Loucy (cell line): ENCODE results near the gene MAP3K5.

Experiments
- H2AFZ ChIP-seq: fragments of 200-600 bp; sonication (generic); 2 replicates; pipeline ENCODE4 v1.6.0; 2016; ENCODE audit warnings: antibody characterized with exemption, mild to moderate bottlenecking, low read length, moderate library complexity
- H3F3A ChIP-seq: fragments of 200-600 bp; 2 replicates; pipeline ENCODE4 v1.6.0; 2016; ENCODE audit warnings: antibody characterized with exemption, low read depth, mild to moderate bottlenecking
- H3K27me3 ChIP-seq: fragments of 200-600 bp; sonication (generic); 2 replicates; pipeline ENCODE4 v1.6.1; 2014; ENCODE audit warnings: low read length, mild to moderate bottlenecking; ENCODE audit not compliant: insufficient read depth, poor library complexity, severe bottlenecking
- H3K36me3 ChIP-seq: fragments of 200-600 bp; sonication (generic); 2 replicates; pipeline ENCODE4 v1.6.1; 2016; ENCODE audit warnings: low read length; ENCODE audit not compliant: insufficient read depth
- H3K4me1 ChIP-seq: fragments of 200-600 bp; sonication (generic); 2 replicates; pipeline ENCODE4 v1.5.1; 2014; ENCODE audit warnings: low read length, mild to moderate bottlenecking; ENCODE audit not compliant: insufficient read depth, poor library complexity, severe bottlenecking
- H3K4me2 ChIP-seq: fragments of 200-600 bp; sonication (generic); 2 replicates; pipeline ENCODE4 v1.6.0; 2014; ENCODE audit warnings: antibody characterized with exemption, low read length, low read depth, mild to moderate bottlenecking; ENCODE audit not compliant: poor library complexity, severe bottlenecking
- H3K4me3 ChIP-seq: fragments of 200-600 bp; sonication (generic); 2 replicates; pipeline ENCODE4 v1.5.1; 2014; ENCODE audit warnings: low read length, mild to moderate bottlenecking, mixed read lengths; ENCODE audit not compliant: poor library complexity, severe bottlenecking
- H3K79me2 ChIP-seq: fragments of 200-600 bp; sonication (generic); 2 replicates; pipeline ENCODE4 v1.6.1; 2014; ENCODE audit warnings: low read length; ENCODE audit not compliant: insufficient read depth
- H3K9ac ChIP-seq: fragments of 200-600 bp; sonication (generic); 2 replicates; pipeline ENCODE4 v1.6.0; 2014; ENCODE audit warnings: mild to moderate bottlenecking, low read depth, low read length, moderate library complexity; ENCODE audit not compliant: poor library complexity, severe bottlenecking
- H3K9me2 ChIP-seq: fragments of 200-600 bp; sonication (generic); replicated peaks from 2 replicates; pipeline ENCODE4 v1.6.1; 2016; ENCODE audit warnings: low read depth, low read length, mixed read lengths
- H3K9me3 ChIP-seq: fragments of 200-600 bp; sonication (generic); 2 replicates; pipeline ENCODE4 v1.6.1; 2014; ENCODE audit warnings: mild to moderate bottlenecking, antibody characterized with exemption, low read length, low read depth; ENCODE audit not compliant: insufficient read depth
- H4K20me1 ChIP-seq: fragments of 200-600 bp; sonication (generic); 2 replicates; pipeline ENCODE4 v1.6.0; 2014; ENCODE audit warnings: antibody characterized with exemption, low read length, mild to moderate bottlenecking; ENCODE audit not compliant: insufficient read depth, poor library complexity, severe bottlenecking
- EZH2phosphoT487 ChIP-seq: fragments of 200-600 bp; IDR thresholded peaks from 2 replicates; pipeline ENCODE4 v1.6.1; 2018; ENCODE audit warnings: antibody characterized with exemption, mild to moderate bottlenecking, moderate library complexity, borderline replicate concordance
- TF ChIP-seq, protein P1 (sequence below): fragments of 200-600 bp; sonication (generic); conservative IDR thresholded peaks from 2 replicates; pipeline ENCODE4 v1.5.1; 2014; ENCODE audit warnings: mild to moderate bottlenecking, antibody characterized with exemption, low read length

MAP3K5 gene

DNA sequence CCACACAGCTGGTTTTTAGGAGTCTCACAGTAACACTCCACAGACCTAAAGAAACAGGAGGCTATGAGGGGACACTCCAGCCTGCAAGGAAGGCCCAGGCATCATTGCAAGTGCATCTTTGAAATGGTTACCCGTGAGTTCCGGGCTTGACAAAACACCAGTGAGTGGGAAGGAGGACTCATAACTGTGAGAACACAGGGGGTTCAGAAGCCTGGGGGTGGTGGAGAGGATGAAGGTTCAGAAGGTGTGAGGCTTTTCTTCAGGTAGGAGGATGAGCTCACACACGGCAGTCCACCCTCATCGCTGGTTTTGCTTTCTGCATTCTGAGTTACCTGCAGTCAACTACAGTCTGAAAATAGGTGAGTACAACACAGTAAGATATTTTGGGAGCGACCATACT lies 282.0 kb downstream of the MAP3K5 start:
- Histone ChIP-seq H4K20me1 (no peaks in the 10 kb centered on the region), H3K9ac (no peak overlapping the region), H2AFZ (no peak overlapping the region), H3K27me3 (no peaks in the 10 kb centered on the region), H3F3A (no peaks in the 10 kb centered on the region), H3K9me2 (no peaks in the 10 kb centered on the region), H3K4me1 (no peaks in the 10 kb centered on the region), H3K4me2 (no peak overlapping the region), H3K4me3 (no peak overlapping the region), H3K36me3 (no peaks in the 10 kb centered on the region), H3K9me3 (no peaks in the 10 kb centered on the region), H3K79me2 (no peaks in the 10 kb centered on the region)
- TF ChIP-seq EZH2phosphoT487 = no peak
- TF ChIP-seq, protein P1, sequence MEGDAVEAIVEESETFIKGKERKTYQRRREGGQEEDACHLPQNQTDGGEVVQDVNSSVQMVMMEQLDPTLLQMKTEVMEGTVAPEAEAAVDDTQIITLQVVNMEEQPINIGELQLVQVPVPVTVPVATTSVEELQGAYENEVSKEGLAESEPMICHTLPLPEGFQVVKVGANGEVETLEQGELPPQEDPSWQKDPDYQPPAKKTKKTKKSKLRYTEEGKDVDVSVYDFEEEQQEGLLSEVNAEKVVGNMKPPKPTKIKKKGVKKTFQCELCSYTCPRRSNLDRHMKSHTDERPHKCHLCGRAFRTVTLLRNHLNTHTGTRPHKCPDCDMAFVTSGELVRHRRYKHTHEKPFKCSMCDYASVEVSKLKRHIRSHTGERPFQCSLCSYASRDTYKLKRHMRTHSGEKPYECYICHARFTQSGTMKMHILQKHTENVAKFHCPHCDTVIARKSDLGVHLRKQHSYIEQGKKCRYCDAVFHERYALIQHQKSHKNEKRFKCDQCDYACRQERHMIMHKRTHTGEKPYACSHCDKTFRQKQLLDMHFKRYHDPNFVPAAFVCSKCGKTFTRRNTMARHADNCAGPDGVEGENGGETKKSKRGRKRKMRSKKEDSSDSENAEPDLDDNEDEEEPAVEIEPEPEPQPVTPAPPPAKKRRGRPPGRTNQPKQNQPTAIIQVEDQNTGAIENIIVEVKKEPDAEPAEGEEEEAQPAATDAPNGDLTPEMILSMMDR = no peak

GRCh38 chr6:136508725-136509392 lies 283.4 kb downstream of the MAP3K5 start:
- TF ChIP-seq, protein P1 = no peak
- TF ChIP-seq EZH2phosphoT487 = no peak
- H3K27me3 ChIP-seq = no peaks in the 10 kb centered on the region
- H3K4me3 ChIP-seq = no peak overlapping the region
- H3K9me3 ChIP-seq = no peaks in the 10 kb centered on the region
- H3K9ac ChIP-seq = no peak overlapping the region
- H3K4me2 ChIP-seq = no peak overlapping the region
- H3K36me3 ChIP-seq = no peaks in the 10 kb centered on the region
- H2AFZ ChIP-seq = no peak overlapping the region
- H3K4me1 ChIP-seq = no peaks in the 10 kb centered on the region
- H3K79me2 ChIP-seq = no peaks in the 10 kb centered on the region
- no peaks in the 10 kb centered on the region for H4K20me1 ChIP-seq
- no peaks in the 10 kb centered on the region for H3F3A ChIP-seq
- H3K9me2 ChIP-seq = no peaks in the 10 kb centered on the region
